Measurements from ENCODE around the gene ALDH18A1.

DNA sequence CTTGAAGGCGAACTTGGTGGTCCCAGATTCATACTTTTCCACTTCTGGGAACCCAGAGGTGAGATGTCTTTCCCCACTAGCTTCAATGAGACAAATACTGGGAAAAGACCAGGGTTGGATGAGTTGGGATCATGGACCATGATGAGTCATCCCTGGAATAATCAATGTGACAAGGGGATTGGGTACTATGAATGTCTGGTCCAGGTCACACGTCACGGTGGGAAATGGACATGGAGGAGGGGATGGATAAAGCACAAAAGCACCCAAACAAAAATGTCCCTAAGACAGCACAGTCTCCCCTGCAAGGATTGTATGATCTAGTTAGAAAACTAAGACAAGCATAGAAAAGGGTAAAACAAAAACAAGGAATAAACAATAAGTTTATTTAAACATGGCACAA, 83.0 kb downstream of the ALDH18A1 start:
- TF ChIP-seq, protein P1, sequence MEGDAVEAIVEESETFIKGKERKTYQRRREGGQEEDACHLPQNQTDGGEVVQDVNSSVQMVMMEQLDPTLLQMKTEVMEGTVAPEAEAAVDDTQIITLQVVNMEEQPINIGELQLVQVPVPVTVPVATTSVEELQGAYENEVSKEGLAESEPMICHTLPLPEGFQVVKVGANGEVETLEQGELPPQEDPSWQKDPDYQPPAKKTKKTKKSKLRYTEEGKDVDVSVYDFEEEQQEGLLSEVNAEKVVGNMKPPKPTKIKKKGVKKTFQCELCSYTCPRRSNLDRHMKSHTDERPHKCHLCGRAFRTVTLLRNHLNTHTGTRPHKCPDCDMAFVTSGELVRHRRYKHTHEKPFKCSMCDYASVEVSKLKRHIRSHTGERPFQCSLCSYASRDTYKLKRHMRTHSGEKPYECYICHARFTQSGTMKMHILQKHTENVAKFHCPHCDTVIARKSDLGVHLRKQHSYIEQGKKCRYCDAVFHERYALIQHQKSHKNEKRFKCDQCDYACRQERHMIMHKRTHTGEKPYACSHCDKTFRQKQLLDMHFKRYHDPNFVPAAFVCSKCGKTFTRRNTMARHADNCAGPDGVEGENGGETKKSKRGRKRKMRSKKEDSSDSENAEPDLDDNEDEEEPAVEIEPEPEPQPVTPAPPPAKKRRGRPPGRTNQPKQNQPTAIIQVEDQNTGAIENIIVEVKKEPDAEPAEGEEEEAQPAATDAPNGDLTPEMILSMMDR (IDR thresholded peaks at IDR 0.05; ENCODE audit: low read depth, low read length) = no peak
- no peak for TF ChIP-seq POLR2A (IDR thresholded peaks at IDR 0.05; ENCODE audit: extremely low read depth, insufficient read length)
- TF ChIP-seq, protein P2, sequence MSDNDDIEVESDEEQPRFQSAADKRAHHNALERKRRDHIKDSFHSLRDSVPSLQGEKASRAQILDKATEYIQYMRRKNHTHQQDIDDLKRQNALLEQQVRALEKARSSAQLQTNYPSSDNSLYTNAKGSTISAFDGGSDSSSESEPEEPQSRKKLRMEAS (IDR thresholded peaks at IDR 0.05; ENCODE audit: low read depth, low read length) = no peak

Data from NB4 (cell line).